Mesothelial cell of epicardium (in vitro differentiated cells): ENCODE data around the gene NSG2. TPM values are rescaled to one million over a fixed set of nuclear protein-coding genes. Genes with fewer than 3 reads are reported as not detected.

Experiments
- DNase-seq, 2 experiments: peaks; one replicate each; pipeline ENCODE4 v3.0.0; 2021; ENCODE audit warnings: low spot score in 2 of 2; ENCODE audit not compliant: unreplicated experiment in 2 of 2
- H3K27ac Mint-ChIP-seq: 2 replicates; pipeline ENCODE4 v1.8.0; 2021; ENCODE audit warnings: mixed read lengths
- H3K27me3 Mint-ChIP-seq: 2 replicates; pipeline ENCODE4 v1.8.0; 2021; ENCODE audit warnings: low read depth, mixed read lengths
- H3K36me3 Mint-ChIP-seq: 2 replicates; pipeline ENCODE4 v1.8.0; 2021; ENCODE audit warnings: mixed read lengths
- H3K4me1 Mint-ChIP-seq: 2 replicates; pipeline ENCODE4 v1.8.0; 2021; ENCODE audit warnings: mixed read lengths
- H3K4me3 Mint-ChIP-seq: 2 replicates; pipeline ENCODE4 v1.8.0; 2021; ENCODE audit warnings: mild to moderate bottlenecking, moderate library complexity, mixed read lengths
- H3K9me3 Mint-ChIP-seq: 2 replicates; pipeline ENCODE4 v1.8.0; 2021; ENCODE audit warnings: mixed read lengths
- CTCF ChIP-seq: fragments of 200-600 bp; sonication (generic); IDR thresholded peaks from one replicate; pipeline ENCODE4 v1.5.0; 2021; ENCODE audit warnings: antibody characterized with exemption; ENCODE audit not compliant: unreplicated experiment
- total RNA-seq: library from RNA; stranded (reverse); gene quantifications from 3 replicates; pipeline ENCODE4 v1.2.1, GENCODE V29; 2021

The NSG2 gene
- total RNA-seq, 1 donor from 2014 or later: not detected

- TF ChIP-seq CTCF: no peak
- no peak overlapping the region for H3K4me3 Mint-ChIP-seq
- H3K36me3 Mint-ChIP-seq: no peaks in the 10 kb centered on the region
- H3K27ac Mint-ChIP-seq: no peak overlapping the region
- peaks cover 43% of the 10 kb centered on the region for H3K27me3 Mint-ChIP-seq
- no peaks in the 10 kb centered on the region for H3K4me1 Mint-ChIP-seq
- DNase-seq: no peak
- no peaks in the 10 kb centered on the region for H3K9me3 Mint-ChIP-seq
Measured at GRCh38 chr5:174083056-174083827, 37.7 kb downstream of the NSG2 start.

GRCh38 chr5:174084691-174085154 lies 39.2 kb downstream of the NSG2 start:
- Mint-ChIP-seq H3K4me1 (no peaks in the 10 kb centered on the region), H3K9me3 (no peaks in the 10 kb centered on the region), H3K27me3 (peaks cover 43% of the 10 kb centered on the region), H3K36me3 (no peaks in the 10 kb centered on the region), H3K4me3 (no peak overlapping the region), H3K27ac (no peak overlapping the region)
- no peak for DNase-seq
- no peak for TF ChIP-seq CTCF

GRCh38 chr5:174086751-174087150 lies 41.2 kb downstream of the NSG2 start:
- H3K4me1 Mint-ChIP-seq: no peaks in the 10 kb centered on the region
- no peak overlapping the region for H3K4me3 Mint-ChIP-seq
- H3K9me3 Mint-ChIP-seq: no peaks in the 10 kb centered on the region
- H3K27ac Mint-ChIP-seq: no peak overlapping the region
- H3K27me3 Mint-ChIP-seq: peaks cover 50% of the 10 kb centered on the region
- TF ChIP-seq CTCF: no peak
- H3K36me3 Mint-ChIP-seq: no peaks in the 10 kb centered on the region
- no peak for DNase-seq

- Mint-ChIP-seq H3K4me1 (no peaks in the 10 kb centered on the region), H3K27ac (no peak overlapping the region), H3K4me3 (no peak overlapping the region), H3K27me3 (peaks cover 52% of the 10 kb centered on the region), H3K36me3 (no peaks in the 10 kb centered on the region), H3K9me3 (no peaks in the 10 kb centered on the region)
- TF ChIP-seq CTCF: no peak
- DNase-seq: no peak
Measured at GRCh38 chr5:174087783-174088182, 42.3 kb downstream of the NSG2 start.

GRCh38 chr5:174090129-174090528 lies 44.6 kb downstream of the NSG2 start:
- H3K27me3 Mint-ChIP-seq: peaks cover 46% of the 10 kb centered on the region
- no peaks in the 10 kb centered on the region for H3K9me3 Mint-ChIP-seq
- H3K4me1 Mint-ChIP-seq: no peaks in the 10 kb centered on the region
- no peak for TF ChIP-seq CTCF
- no peaks in the 10 kb centered on the region for H3K36me3 Mint-ChIP-seq
- H3K4me3 Mint-ChIP-seq: no peak overlapping the region
- no peak for DNase-seq
- H3K27ac Mint-ChIP-seq: no peak overlapping the region
